ENCODE data around the gene CTSZ.

The CTSZ gene

DNA sequence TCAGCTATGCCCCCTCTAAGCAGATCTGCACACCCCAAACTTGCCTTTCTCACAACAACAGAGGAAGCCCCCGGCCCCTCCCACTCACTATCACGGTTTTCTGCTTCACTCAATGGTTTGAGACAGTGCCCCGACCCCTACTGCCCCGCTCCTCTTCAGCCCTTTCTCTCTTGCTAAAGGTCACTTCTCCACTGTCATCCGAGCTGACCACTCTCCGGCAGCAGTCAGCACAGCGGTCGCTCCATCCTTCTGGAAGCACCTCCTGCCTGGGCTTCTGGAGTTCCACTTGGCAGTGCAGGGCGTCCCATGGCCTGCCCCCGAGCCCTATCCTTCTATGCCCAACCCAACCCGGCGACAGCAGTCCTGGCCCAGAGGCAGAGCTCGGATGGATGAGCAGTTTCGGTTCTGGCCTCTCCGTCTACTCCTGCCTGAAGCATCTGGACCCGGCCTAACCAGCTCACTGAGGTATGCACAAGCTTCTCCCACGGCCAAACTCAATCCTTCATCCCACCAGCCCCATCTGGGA lies 4.1 kb downstream of the CTSZ start:
- FAIRE-seq (no peak), DNase-seq (ENCODE audit: extremely low spot score, insufficient read length, low read depth) (no peak)

DNA sequence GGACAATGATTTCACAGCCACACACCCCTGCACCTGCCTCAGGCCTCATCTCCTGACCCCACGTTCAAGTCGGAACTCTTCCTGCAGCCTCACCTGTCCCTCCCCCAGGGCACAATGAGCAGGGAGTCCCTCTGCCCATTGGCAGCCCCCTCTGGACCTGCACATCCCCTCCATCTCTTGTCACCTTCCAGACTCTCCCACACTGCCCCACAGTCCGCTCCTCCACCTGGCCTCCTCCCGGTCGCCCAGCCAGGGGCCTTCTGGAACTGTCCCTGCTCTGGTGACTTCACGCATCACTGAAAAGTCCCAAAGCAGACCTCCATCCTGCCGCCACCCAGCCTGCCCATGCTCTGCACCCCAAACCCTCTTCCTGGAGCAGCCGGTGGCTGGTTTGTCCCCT lies 4.7 kb downstream of the CTSZ start:
- FAIRE-seq = no peak
- no peak for DNase-seq (ENCODE audit: extremely low spot score, insufficient read length, low read depth)

DNA sequence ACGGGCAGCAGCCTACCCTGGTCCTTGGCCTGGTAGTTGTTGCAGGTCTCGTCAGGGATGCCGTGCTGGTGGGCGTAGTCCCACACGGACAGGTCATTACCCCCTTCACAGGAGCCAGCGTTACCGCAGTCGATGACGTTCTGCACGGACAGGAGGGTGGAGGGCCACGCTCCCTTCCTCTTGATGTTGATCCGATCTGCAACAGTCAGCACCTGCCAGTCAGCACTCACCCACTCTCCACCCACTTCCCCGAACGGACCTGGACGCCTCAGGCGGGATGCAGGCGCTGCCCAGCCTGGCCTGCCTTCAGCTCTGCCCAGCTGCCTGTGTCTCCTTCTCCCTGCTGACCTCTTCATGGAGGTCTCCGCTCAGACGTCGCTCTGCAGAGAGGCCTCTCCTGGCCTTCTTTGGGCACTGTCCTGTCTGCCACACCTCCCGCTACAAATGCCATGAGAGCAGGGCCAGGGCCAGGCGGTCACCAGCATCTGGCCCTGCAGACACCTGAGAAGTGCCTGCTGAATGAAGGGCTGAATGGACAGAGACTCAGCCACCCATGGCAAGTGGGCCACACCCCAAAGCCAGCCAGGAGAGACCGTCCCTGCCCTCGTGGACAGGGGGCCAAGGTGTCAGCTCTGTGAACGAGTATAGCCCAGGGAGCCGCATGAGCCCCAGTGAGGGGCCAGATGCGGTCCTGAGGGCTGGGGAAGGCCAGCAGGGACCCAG lies 5.4 kb downstream of the CTSZ start:
- DNase-seq (ENCODE audit: extremely low spot score, insufficient read length, low read depth) (no peak), FAIRE-seq (no peak)

DNA sequence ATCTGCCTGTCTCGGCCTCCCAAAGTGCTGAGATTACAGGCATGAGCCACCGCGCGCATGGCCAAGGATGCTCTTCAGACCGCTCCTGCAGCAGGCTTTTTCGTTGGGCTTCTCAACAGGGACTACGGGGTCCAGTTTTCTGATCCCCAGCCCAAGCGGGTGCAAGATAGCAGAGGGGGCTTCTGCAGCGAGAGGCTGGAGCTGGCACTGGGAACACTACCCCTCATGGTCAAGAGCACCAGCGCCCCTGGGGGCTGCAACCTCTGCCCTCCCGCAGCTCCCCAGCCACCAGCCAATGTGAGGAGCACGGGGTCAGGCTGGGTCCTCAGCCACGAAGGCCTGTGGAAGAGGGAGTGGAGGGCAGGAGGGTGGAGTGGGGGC lies 6.0 kb downstream of the CTSZ start:
- DNase-seq (ENCODE audit: extremely low spot score, insufficient read length, low read depth) = no peak
- no peak for FAIRE-seq

DNA sequence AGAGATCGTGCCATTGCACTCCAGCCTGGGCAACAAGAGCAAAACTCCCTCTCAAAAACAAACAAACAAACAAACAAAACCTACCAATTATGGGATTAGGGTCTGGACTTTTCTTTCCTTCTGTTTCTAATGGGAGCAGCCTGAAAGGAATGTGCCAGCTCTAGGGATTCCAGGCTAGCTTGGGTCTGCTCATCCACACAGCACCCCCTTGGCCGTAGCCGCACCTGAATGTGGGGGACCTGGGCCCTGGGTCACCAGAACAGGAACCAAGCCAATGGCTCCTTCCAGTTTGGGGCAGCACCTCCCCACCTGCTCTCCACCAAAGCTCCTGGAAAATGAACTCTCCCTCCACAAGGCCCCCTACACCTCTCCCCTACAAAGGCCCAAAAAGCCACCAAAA lies 6.7 kb downstream of the CTSZ start:
- FAIRE-seq = no peak
- no peak for DNase-seq (ENCODE audit: extremely low spot score, insufficient read length, low read depth)

DNA sequence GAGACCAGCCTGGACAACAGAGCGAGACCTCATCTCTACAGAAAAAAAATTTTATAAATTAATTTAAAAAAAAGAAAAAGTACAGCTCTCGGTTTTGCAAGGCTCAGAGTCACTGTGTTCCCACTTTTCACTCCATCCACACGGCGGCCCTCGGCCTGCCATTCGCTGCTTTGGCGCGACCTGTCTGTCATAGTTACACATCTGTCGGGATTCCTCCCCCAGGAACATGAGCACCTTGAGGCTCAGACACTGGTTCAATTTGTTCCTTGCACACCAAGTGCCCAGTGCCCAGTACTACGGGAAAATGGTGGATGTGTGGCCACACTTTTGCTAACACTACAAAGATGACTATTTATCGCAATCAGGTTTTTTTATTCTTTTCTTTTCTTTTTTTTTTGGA lies 8.4 kb downstream of the CTSZ start:
- no peak for FAIRE-seq
- DNase-seq (ENCODE audit: extremely low spot score, insufficient read length, low read depth) = no peak

DNA sequence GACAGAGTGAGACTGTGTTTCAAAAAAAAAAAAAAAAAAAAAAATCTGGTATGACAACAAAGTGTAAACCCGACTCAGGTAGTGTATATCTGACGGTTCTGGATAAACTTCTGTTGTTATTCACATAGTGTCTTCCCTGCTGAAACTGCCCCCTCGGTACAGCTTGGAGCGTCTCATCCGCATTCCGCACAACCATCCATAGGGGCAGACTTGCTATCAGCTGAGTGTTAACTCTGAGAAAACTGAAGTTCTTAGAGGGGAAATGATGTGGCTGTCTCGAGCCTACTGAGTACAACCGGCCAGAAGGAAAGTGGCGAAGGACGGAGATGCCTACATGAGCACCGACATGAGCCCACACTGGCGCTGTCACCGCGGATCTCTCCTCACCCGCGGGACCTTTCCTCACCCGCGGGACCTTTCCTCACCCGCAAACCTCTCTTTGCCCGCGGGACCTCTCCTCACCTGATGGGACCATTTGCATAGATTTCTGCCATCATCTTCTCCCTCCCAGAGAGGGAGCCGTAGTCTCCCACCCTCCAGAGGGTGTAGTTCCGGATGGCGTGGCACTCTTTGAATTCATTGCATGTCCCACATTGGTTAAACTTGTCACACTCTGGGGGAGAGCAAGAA lies 9.8 kb downstream of the CTSZ start:
- DNase-seq (ENCODE audit: extremely low spot score, insufficient read length, low read depth) (no peak), FAIRE-seq (no peak)

DNA sequence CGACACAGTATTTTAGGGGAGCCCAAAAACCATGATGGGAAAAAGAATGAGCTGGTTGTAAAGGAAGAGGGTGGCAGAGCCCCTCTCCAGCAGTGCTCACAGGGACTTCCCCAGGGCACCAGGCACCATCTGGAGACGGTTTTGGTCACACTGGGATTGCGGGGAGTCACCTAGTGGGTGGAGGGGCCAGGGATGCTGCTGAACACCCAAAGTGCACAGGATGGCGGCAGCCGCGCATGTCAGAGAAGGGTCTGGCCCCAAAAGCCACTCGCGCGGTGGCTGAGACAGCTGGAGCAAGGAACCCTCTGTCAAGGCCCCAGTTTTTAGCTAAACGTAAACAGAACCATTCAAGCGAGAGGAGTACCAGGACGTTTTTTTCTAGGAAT lies 10.8 kb downstream of the CTSZ start:
- DNase-seq (ENCODE audit: extremely low spot score, insufficient read length, low read depth) (no peak), FAIRE-seq (no peak)

DNA sequence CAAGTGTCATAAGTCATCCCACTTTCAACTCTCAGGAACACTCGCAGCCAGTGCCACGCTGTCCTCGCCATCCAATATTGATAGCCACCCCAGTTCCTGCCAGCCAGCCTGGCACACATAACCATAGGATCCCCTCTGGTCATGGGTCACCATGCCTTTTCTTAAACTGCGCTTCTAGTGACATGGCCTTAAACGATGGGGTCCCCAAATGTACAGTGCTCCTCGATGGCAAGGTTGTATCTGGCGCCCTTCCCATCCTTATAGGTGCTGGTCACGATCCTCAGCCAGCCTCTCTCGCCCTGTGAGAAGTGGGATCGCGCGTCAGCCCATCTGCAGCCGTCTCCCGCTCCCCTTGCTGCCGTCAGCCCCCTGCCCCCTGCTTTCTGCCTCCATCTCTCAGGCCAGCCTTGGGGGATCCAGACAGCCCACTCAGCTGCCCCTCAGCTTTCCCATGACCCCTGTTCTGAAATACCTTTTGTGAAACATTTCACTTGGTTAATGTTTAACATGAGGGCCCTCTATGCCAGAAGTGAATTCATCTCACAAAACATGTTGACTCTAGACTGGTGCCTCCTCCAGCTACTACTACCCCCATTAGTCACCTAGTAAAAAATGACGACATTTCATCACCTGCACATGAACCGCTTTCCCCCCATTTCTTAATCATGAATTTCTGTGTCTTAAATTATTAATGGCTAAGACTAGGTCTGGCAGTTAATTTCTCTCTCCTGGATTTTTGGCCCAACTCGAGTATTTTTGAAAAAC lies 11.4 kb downstream of the CTSZ start:
- no peak for FAIRE-seq
- DNase-seq (ENCODE audit: extremely low spot score, insufficient read length, low read depth) = no peak

DNA sequence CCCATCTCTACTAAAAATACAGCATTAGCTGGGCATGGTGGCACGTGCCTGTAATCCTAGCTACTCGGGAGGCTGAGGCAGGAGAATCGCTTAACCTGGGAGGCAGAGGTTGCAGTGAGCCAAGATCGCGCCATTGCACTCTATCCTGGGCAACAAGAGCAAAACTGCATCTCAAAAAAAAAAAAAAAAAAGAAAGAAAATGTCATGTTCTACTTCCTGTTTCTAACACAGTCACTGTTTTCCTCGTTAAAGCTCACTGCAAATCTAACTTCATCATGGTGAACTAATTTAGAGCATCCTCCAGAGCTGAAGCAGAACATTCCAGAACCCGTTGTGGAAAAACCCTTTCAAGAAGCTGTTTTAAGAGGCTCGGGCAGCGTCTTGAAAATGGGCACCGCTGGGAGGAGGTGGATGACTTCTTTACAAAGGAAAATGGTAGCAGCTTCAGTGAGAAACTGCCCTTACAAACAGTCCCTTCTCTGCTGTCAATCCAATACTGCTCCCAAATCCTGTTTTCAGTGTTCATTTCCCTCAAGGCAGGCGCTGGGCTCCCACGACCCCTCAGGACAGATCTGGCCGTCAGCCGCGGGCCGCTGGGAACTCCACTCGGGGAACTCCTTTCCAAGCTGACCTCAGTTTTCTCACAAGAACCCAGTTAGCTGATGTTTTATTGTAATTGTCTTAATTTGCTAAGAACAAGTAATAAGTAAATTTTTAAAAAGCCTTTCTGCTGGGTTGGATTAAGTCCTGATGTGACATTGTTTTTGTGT lies 12.5 kb downstream of the CTSZ start:
- no peak for DNase-seq (ENCODE audit: extremely low spot score, insufficient read length, low read depth)
- no peak for FAIRE-seq

DNA sequence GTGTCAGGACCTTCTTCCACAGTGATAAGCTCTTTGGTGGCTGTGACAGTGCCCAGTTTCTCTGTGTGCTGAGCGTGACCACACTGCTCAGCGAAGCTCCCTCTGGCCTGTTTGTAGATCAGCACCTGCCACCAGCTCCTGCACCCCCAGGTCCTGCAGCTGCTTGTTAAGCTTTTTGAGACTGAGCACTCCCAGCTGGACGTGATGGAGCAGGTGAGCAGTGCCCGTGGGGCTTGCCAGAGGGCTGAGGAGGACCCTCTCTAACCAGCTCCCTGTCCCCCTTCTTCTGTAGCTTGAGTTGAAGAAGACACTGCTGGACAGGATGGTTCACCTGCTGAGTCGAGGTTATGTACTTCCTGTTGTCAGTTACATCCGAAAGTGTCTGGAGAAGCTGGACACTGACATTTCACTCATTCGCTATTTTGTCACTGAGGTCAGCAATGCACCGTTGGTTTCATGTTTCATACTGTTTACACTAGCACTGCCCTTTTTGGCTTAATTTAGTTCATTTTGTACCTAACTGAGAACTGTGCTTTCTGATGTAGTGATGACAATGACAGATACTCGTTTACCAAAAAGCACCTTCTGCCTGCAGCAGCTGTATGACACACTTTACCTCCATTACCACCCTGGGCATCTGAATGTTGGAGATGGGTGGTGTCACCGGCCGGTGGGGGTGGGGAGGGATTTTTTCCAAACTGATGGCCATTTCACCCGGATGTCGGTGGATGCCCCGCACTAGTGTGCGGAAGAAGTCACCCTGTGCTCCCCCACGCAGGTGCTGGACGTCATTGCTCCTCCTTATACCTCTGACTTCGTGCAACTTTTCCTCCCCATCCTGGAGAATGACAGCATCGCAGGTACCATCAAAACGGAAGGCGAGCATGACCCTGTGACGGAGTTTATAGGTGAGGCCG lies 13.5 kb downstream of the CTSZ start:
- DNase-seq (ENCODE audit: extremely low spot score, insufficient read length, low read depth) (no peak), FAIRE-seq (peak; percentile 49)

DNA sequence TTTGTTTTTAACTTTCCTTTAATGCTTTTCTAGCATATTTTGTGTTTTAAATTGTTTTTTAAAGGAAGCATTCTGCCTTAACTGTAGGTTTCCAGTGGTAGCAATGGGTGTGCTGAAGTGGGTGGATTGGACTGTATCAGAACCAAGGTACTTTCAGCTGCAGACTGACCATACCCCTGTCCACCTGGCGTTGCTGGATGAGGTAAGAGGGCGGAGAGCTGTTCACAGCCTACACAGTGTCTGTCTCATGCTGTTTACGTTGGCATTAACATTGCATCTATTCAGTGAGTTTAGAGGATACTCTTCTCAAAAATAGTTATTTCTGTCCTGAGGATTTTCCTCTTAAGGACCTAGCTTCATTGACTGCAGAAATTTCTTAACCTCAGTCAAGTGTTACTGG lies 14.1 kb downstream of the CTSZ start:
- DNase-seq (ENCODE audit: extremely low spot score, insufficient read length, low read depth) = no peak
- no peak for FAIRE-seq

DNA sequence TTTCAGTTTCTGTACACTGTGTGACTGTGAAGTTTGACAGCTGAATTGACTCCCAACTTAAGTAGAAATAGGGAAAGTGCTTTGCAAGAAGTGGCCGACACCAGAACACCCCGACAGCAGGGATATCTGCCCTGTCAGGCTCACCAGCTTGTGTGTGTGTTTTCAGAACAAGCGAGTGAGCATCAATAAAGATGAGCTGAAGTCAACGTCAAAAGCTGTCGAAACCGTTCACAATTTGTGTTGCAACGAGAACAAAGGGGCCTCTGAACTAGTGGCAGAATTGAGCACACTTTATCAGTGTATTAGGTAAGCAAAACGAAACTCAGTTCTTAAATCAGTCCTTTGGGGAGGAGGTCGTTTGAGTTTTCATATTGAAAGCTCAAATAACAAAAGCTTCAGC lies 15.3 kb downstream of the CTSZ start:
- FAIRE-seq (no peak), DNase-seq (ENCODE audit: extremely low spot score, insufficient read length, low read depth) (no peak)

DNA sequence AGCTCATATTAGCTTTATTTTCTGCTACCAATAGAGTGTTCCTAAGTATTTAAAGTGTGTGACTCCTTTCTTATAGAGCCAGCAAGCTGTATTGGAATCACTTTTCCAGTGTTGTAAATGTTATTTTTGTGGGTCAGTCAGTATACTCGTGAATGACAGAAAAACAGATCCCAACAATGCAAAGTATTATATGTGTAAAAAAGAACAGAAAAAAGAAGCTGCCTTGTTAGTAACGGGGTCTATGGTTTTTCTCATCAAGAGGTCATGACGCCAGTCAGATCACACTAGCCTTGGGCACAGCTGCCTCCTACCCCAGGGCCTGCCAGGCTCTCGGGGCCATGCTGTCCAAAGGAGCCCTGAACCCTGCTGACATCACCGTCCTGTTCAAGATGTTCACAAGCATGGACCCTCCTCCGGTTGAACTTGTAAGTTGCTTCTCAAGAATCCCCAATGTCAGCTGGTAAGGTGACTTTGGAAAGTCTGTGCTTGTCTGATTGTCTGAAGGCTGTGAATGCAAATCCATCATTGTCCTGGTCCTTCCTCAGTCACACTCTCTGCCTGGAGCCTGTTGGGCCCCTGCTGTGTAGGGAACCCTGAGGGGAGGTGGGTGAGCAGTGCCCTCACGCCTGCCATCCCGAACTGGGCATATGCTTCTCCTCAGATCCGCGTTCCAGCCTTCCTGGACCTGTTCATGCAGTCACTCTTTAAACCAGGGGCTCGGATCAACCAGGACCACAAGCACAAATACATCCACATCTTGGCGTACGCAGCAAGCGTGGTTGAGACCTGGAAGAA lies 16.2 kb downstream of the CTSZ start:
- FAIRE-seq (no peak), DNase-seq (ENCODE audit: extremely low spot score, insufficient read length, low read depth) (no peak)

DNA sequence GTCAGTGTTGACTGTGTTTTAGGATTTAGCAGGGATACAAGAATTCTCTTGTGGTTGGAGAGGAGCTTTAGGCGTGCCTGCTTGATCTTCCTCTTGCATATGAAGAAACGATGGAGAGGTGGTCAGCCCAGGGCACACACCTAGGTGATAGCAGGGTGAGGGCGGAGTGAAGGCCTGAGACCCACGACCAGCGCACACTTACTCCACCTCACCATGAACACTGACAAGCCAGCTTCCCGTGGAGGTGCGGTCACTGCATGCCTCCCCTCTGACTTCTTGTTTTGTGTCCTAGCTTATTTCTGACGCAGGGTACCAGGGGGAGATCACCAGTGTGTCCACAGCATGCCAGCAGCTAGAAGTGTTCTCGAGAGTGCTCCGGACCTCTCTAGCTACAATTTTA lies 17.9 kb downstream of the CTSZ start:
- FAIRE-seq (no peak), DNase-seq (ENCODE audit: extremely low spot score, insufficient read length, low read depth) (no peak)

DNA sequence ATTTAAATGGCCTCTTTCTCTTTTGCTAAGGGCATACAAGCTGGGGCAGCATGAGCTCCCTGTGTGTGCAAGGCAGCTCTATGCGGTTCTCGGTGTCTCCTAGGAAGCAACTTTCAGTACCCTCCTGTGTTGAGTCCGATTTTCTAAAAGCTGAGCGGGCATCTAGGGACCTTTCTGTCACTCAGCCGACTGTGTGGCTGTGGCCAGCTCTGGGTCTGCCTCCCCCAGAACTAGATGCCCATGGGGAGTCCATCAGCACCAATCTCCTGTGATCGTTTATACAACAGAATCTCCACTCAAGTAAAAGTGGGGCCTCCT lies 18.5 kb downstream of the CTSZ start:
- DNase-seq (ENCODE audit: extremely low spot score, insufficient read length, low read depth) (no peak), FAIRE-seq (no peak)

DNA sequence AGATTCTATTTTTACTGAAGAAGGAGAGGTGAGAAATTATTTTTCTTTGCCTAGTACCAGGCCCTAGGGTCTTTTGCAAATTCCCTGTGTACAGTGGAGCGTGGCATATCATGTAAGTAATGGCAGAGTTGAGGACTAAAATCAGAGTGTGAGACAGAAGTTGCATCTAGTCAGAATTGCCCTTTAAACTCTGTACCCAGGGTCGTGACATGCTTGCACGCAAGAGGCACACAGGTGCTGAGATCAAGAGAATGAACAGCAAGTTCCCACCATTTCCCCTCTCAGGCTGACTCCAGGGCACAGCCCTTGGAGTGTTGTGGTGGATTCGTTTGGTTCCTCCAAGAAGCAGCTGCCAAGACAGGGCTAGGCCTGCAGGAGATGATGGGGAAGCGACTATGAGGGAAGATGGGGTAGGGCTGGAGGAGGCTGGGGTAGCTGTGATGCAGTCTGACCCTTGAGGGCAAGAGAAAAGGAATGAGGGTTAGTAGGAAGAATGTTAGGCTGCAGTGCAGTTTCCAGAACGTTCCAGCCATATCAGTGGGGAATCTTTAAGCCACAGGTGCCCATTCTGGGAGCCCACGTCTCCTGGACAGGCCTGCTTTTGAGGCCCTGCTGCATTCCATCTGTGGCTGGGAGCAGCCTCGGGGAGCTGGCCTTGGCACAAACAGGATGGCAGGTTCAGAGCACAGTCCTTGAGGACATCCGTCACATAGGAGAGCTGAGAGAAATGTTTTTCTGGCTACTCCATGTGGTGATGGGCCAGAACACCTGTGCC lies 19.1 kb downstream of the CTSZ start:
- FAIRE-seq (no peak), DNase-seq (ENCODE audit: extremely low spot score, insufficient read length, low read depth) (no peak)

DNA sequence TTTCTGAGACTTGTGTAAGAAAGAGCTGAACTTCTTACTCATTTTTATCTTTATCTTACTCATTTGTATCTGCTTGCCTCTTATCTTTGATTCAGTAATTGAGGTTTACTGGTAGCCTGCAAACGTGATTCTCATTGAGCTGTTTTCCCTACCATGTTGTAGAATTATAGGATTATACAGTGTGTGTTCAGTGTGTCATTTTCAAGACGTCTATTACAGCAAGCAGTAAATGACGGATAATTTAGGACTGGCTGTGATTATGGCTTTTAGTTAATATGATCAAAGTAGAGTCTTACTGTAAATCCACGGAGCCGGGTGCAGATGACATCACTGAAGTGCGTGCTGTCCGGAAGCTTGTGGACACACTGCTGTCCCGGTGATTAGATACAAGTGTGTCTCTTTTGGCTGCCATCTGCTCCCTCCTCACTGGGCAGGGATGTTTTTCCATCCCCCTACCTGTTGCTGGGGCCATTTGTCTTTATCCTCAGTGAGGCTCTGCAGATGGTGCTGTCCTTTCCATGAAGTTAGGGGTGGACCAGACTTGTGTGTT lies 20.0 kb downstream of the CTSZ start:
- no peak for DNase-seq (ENCODE audit: extremely low spot score, insufficient read length, low read depth)
- no peak for FAIRE-seq
